Kidney (tissue), 14 donors: ENCODE measurements around the gene VRK3. TPM values are rescaled to one million over a fixed set of nuclear protein-coding genes. Genes with fewer than 3 reads are reported as not detected.

Source experiments
- DNase-seq, 5 donors: peaks; one replicate each; pipeline ENCODE4 v3.0.0-alpha.2; 2013 to 2020
- FAIRE-seq: peaks from 2 replicates; lab custom pipeline; 2012; peaks lifted over from hg19 to GRCh38; lab: Jason Lieb, UNC
- H3K27ac ChIP-seq, 2 donors: one replicate each; pipeline ENCODE4 v1.7.0; 2013; ENCODE audit warnings: low read depth in 2 of 2, low read length in 2 of 2, inconsistent platforms in 1 of 2
- H3K27me3 ChIP-seq: one replicate; pipeline ENCODE4 v1.7.1; 2013; ENCODE audit warnings: low read length, inconsistent platforms; ENCODE audit not compliant: control insufficient read depth, insufficient read depth
- H3K36me3 ChIP-seq, 3 donors: one replicate each; pipeline versions ENCODE4 v1.7.0 to v1.7.1; 2013; ENCODE audit warnings: low read length in 3 of 3, control low read depth in 1 of 3, inconsistent platforms in 1 of 3; ENCODE audit not compliant: insufficient read depth in 3 of 3, control insufficient read depth in 2 of 3
- H3K4me1 ChIP-seq, 3 donors: one replicate each; pipeline versions ENCODE4 v1.7.0 to v1.7.1; 2013; ENCODE audit warnings: low read length in 3 of 3, inconsistent platforms in 1 of 3, low read depth in 1 of 3; ENCODE audit not compliant: control insufficient read depth in 2 of 3, insufficient read depth in 2 of 3
- H3K4me3 ChIP-seq, 3 donors: one replicate each; pipeline versions ENCODE4 v1.7.0 to v1.8.1; 2013; ENCODE audit warnings: low read length in 3 of 3, control low read depth in 1 of 3, inconsistent platforms in 1 of 3
- H3K9ac ChIP-seq, 3 donors: one replicate each; pipeline versions ENCODE4 v1.7.0 to v1.7.1; 2013; ENCODE audit warnings: low read length in 3 of 3, control low read depth in 1 of 3, inconsistent platforms in 1 of 3
- H3K9me3 ChIP-seq, 3 donors: one replicate each; pipeline versions ENCODE4 v1.7.0 to v1.7.1; 2013; ENCODE audit warnings: low read length in 3 of 3, control low read depth in 1 of 3, inconsistent platforms in 1 of 3; ENCODE audit not compliant: control insufficient read depth in 2 of 3, insufficient read depth in 1 of 3
- CTCF ChIP-seq: IDR thresholded peaks from 3 replicates; pipeline ENCODE4 v1.5.1; 2012; ENCODE audit warnings: mild to moderate bottlenecking, moderate library complexity, borderline replicate concordance; ENCODE audit not compliant: insufficient read depth; ENCODE audit errors: extremely low read depth
- intact Hi-C: fragments of 100-400 bp; cut with DNase I; formaldehyde crosslinking; loops from one replicate; pipeline ENCODE4 v1.11.1; 2022
- polyA plus RNA-seq: library from polyadenylated mRNA; stranded (reverse); fragments of 350-450 nt; fragmentation: Illumina TruSeq; extraction: RNeasy Lipid Tissue Mini Kit (QIAGEN cat#74804); gene quantifications from one replicate; pipeline ENCODE4 v1.2.3, GENCODE V29; 2014; ENCODE audit warnings: low read depth, low replicate concordance; ENCODE audit not compliant: insufficient read depth
- total RNA-seq: library from RNA; stranded (reverse); fragmentation: NEBNext Ultra II Directional; extraction: Animal tissue kit (Norgen Biotek cat#: 25700); gene quantifications from one replicate; pipeline ENCODE4 v1.2.1, GENCODE V29; 2021
- donor health status: control.
- donor health status: control.
- donor health status: control.
- donor health status: control.
- donor health status: control.
- donor health status: DM: yes; HTN: yes; CAD: no.
- donor health status: Normal renal cell carcinoma (clear cell type).

Gene VRK3
- total and polyA plus RNA-seq, 2 donors from 2014 or later = 53.2 to 69.0 TPM

DNA sequence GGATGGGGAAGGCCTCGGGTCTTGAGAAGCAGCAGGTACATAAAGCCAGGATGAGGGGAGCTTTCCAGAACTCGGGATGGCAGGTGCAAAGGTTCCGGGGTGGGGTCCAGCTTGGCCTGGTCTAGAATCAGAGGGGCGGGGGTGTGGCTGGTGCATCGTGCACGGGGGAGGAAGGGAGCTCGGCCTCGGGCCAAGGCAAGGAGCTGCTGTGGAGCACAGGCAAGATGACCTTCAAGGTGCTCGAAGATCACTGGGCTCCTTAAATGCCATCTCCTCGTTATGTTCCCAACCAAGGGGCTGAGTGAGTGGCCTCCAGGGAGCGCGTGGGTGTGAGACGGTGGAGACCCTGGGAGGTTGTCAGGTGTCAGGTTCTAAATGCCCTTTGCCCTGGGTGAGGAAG lies 48.1 kb downstream of the VRK3 start:
- intact Hi-C loops = no loop called here
- H3K36me3 ChIP-seq = peaks cover 0 to 12% (median 4%) of the 10 kb centered on the region in 3 donors
- H3K9me3 ChIP-seq = no peaks in the 10 kb centered on the region
- DNase-seq (no peak), FAIRE-seq (no peak)
- no peak for TF ChIP-seq CTCF
- no peaks in the 10 kb centered on the region for H3K27me3 ChIP-seq
- no peaks in the 10 kb centered on the region for H3K4me1 ChIP-seq
- H3K27ac ChIP-seq = no peak overlapping the region
- H3K4me3 ChIP-seq = no peak overlapping the region
- no peak overlapping the region for H3K9ac ChIP-seq

GRCh38 chr19:49976496-49976895 lies 48.7 kb downstream of the VRK3 start:
- intact Hi-C loops = no loop called here
- Histone ChIP-seq H3K4me1 (no peaks in the 10 kb centered on the region), H3K27me3 (no peaks in the 10 kb centered on the region), H3K36me3 (peaks cover 0 to 7% (median 4%) of the 10 kb centered on the region in 3 donors), H3K4me3 (no peak overlapping the region), H3K27ac (no peak overlapping the region), H3K9me3 (no peaks in the 10 kb centered on the region), H3K9ac (no peak overlapping the region)
- DNase-seq = no peak
- no peak for FAIRE-seq
- no peak for TF ChIP-seq CTCF

GRCh38 chr19:49975051-49975450 lies 50.1 kb downstream of the VRK3 start:
- no peak for FAIRE-seq
- intact Hi-C loops = no loop called here

More at GRCh38 chr19:49975051-49975450, 50.1 kb downstream of the VRK3 start:
- TF ChIP-seq CTCF = no peak
- no peak overlapping the region for H3K9ac ChIP-seq
- H3K27me3 ChIP-seq = no peaks in the 10 kb centered on the region
- H3K36me3 ChIP-seq = peaks cover 0 to 6% (median 4%) of the 10 kb centered on the region in 3 donors
- H3K4me1 ChIP-seq = no peaks in the 10 kb centered on the region
- H3K27ac ChIP-seq = no peak overlapping the region
- no peaks in the 10 kb centered on the region for H3K9me3 ChIP-seq
- no peak for DNase-seq
- no peak overlapping the region for H3K4me3 ChIP-seq
